A549 (cell line): Measurements from ENCODE around the gene NPSR1.

Source experiments
- EP300 ChIP-seq, 2 experiments: fragments of >200 bp; sonication (Bioruptor Twin); formaldehyde crosslinking; IDR thresholded peaks; 2 replicates in 1 of 2; 3 replicates in 1 of 2; pipeline ENCODE4 v1.6.1; 2016 to 2017
- POLR2A ChIP-seq: IDR thresholded peaks from 2 replicates; pipeline ENCODE4 v1.6.1; 2012; ENCODE audit warnings: mild to moderate bottlenecking, low read length
- RFX5 ChIP-seq: fragments of 450-650 bp; IDR thresholded peaks from 2 replicates; pipeline ENCODE4 v1.7.1; 2014; ENCODE audit warnings: antibody characterized with exemption, mild to moderate bottlenecking, moderate library complexity
- TF ChIP-seq, protein P1 (sequence below): fragments of >200 bp; sonication (Bioruptor Twin); formaldehyde crosslinking; IDR thresholded peaks from 3 replicates; pipeline ENCODE4 v1.5.1; 2016
- TF ChIP-seq, protein P2 (sequence below): fragments of >200 bp; sonication (Bioruptor Twin); formaldehyde crosslinking; IDR thresholded peaks from 3 replicates; pipeline ENCODE4 v1.6.1; 2016

DNA sequence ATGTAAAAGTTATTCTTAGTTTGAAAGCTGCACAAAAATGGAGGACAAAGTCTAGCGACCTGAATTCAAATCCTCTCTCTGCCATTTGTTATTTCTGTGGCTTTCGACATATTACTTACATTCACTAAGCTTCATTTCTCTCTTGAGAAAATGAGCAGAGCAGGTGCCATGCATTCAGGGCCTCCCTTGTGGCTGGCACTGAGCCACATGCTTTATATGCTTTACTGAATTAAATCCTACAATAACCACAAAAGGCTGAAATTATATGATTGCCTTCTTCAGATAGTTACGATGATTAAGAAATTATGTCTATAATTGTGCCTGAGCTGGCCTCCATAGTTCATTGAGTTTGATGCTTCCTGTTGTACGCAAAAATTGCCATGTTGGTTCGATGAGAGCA lies 98.7 kb downstream of the NPSR1 start:
- TF ChIP-seq, protein P1, sequence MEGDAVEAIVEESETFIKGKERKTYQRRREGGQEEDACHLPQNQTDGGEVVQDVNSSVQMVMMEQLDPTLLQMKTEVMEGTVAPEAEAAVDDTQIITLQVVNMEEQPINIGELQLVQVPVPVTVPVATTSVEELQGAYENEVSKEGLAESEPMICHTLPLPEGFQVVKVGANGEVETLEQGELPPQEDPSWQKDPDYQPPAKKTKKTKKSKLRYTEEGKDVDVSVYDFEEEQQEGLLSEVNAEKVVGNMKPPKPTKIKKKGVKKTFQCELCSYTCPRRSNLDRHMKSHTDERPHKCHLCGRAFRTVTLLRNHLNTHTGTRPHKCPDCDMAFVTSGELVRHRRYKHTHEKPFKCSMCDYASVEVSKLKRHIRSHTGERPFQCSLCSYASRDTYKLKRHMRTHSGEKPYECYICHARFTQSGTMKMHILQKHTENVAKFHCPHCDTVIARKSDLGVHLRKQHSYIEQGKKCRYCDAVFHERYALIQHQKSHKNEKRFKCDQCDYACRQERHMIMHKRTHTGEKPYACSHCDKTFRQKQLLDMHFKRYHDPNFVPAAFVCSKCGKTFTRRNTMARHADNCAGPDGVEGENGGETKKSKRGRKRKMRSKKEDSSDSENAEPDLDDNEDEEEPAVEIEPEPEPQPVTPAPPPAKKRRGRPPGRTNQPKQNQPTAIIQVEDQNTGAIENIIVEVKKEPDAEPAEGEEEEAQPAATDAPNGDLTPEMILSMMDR, result no peak
- TF ChIP-seq, protein P2, sequence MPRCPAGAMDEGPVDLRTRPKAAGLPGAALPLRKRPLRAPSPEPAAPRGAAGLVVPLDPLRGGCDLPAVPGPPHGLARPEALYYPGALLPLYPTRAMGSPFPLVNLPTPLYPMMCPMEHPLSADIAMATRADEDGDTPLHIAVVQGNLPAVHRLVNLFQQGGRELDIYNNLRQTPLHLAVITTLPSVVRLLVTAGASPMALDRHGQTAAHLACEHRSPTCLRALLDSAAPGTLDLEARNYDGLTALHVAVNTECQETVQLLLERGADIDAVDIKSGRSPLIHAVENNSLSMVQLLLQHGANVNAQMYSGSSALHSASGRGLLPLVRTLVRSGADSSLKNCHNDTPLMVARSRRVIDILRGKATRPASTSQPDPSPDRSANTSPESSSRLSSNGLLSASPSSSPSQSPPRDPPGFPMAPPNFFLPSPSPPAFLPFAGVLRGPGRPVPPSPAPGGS, result no peak
- no peak for TF ChIP-seq EP300 (IDR thresholded peaks at IDR 0.05)
- no peak for TF ChIP-seq RFX5
- TF ChIP-seq POLR2A, result no peak
